ENCODE data around the gene GOLGA8K. TPM values are rescaled to one million over a fixed set of nuclear protein-coding genes. Genes with fewer than 3 reads are reported as not detected.
"Not testable (repeated sequence)": the region's sequence is repeated elsewhere in the genome, so short reads cannot be mapped to it uniquely, and the experiment has no call there.

GOLGA8K gene
- total and polyA plus RNA-seq, 2 donors (not counting 1 experiment from before 2014, with no cell fraction given) = 0.17 TPM; not detected in 1

- H3K9me3 ChIP-seq (ENCODE audit: control insufficient read depth, insufficient read depth, low read depth, low read length); DNase-seq (ENCODE audit: low read depth in 2 of 2); H3K79me2 ChIP-seq (ENCODE audit: control insufficient read depth, insufficient read depth, low read length); H3K36me3 ChIP-seq (ENCODE audit: control insufficient read depth, insufficient read depth, low read length); H3K4me2 ChIP-seq (ENCODE audit: extremely low read depth, insufficient read depth, low read length); H3K9ac ChIP-seq (ENCODE audit: insufficient read depth, low read length); H3K4me3 ChIP-seq (replicated peaks in 1 of 4; ENCODE audit: control extremely low read depth in 1 of 4, insufficient read depth in 1 of 4, low read depth in 3 of 4, low read length in 4 of 4); H2AFZ ChIP-seq (ENCODE audit: low read length); H3K4me1 ChIP-seq (ENCODE audit: control insufficient read depth, extremely low read depth, insufficient read depth, low read length); H4K20me1 ChIP-seq (ENCODE audit: control insufficient read depth, extremely low read depth, insufficient read depth, low read length); H3K27me3 ChIP-seq (ENCODE audit: control insufficient read depth, insufficient read depth, low read length); H3K27ac ChIP-seq (ENCODE audit: insufficient read depth, low read length): not testable (repeated sequence)
These were observed 29.4 kb downstream of the GOLGA8K start for GRCh38 chr15:32373707-32374106.

GRCh38 chr15:32372075-32372474 lies 31.0 kb downstream of the GOLGA8K start:
- H3K9me3 ChIP-seq (ENCODE audit: control insufficient read depth, insufficient read depth, low read depth, low read length); H3K27ac ChIP-seq (ENCODE audit: insufficient read depth, low read length); H3K4me3 ChIP-seq (replicated peaks in 1 of 4; ENCODE audit: control extremely low read depth in 1 of 4, insufficient read depth in 1 of 4, low read depth in 3 of 4, low read length in 4 of 4); H3K79me2 ChIP-seq (ENCODE audit: control insufficient read depth, insufficient read depth, low read length); DNase-seq (ENCODE audit: low read depth in 2 of 2); H3K36me3 ChIP-seq (ENCODE audit: control insufficient read depth, insufficient read depth, low read length); H4K20me1 ChIP-seq (ENCODE audit: control insufficient read depth, extremely low read depth, insufficient read depth, low read length); H3K4me1 ChIP-seq (ENCODE audit: control insufficient read depth, extremely low read depth, insufficient read depth, low read length); H3K4me2 ChIP-seq (ENCODE audit: extremely low read depth, insufficient read depth, low read length); H2AFZ ChIP-seq (ENCODE audit: low read length); H3K27me3 ChIP-seq (ENCODE audit: control insufficient read depth, insufficient read depth, low read length); H3K9ac ChIP-seq (ENCODE audit: insufficient read depth, low read length): not testable (repeated sequence)

GRCh38 chr15:32370526-32370925 lies 32.6 kb downstream of the GOLGA8K start:
- not testable (repeated sequence) for H3K4me3 ChIP-seq (replicated peaks in 1 of 4; ENCODE audit: control extremely low read depth in 1 of 4, insufficient read depth in 1 of 4, low read depth in 3 of 4, low read length in 4 of 4); DNase-seq (ENCODE audit: low read depth in 2 of 2); H2AFZ ChIP-seq (ENCODE audit: low read length); H4K20me1 ChIP-seq (ENCODE audit: control insufficient read depth, extremely low read depth, insufficient read depth, low read length); H3K9ac ChIP-seq (ENCODE audit: insufficient read depth, low read length); H3K4me2 ChIP-seq (ENCODE audit: extremely low read depth, insufficient read depth, low read length); H3K27me3 ChIP-seq (ENCODE audit: control insufficient read depth, insufficient read depth, low read length); H3K4me1 ChIP-seq (ENCODE audit: control insufficient read depth, extremely low read depth, insufficient read depth, low read length); H3K27ac ChIP-seq (ENCODE audit: insufficient read depth, low read length); H3K36me3 ChIP-seq (ENCODE audit: control insufficient read depth, insufficient read depth, low read length); H3K9me3 ChIP-seq (ENCODE audit: control insufficient read depth, insufficient read depth, low read depth, low read length); H3K79me2 ChIP-seq (ENCODE audit: control insufficient read depth, insufficient read depth, low read length)

- not testable (repeated sequence) for H3K27ac ChIP-seq (ENCODE audit: insufficient read depth, low read length); H3K36me3 ChIP-seq (ENCODE audit: control insufficient read depth, insufficient read depth, low read length); H2AFZ ChIP-seq (ENCODE audit: low read length); H3K4me1 ChIP-seq (ENCODE audit: control insufficient read depth, extremely low read depth, insufficient read depth, low read length); H3K4me3 ChIP-seq (replicated peaks in 1 of 4; ENCODE audit: control extremely low read depth in 1 of 4, insufficient read depth in 1 of 4, low read depth in 3 of 4, low read length in 4 of 4); H3K79me2 ChIP-seq (ENCODE audit: control insufficient read depth, insufficient read depth, low read length); DNase-seq (ENCODE audit: low read depth in 2 of 2); H3K9ac ChIP-seq (ENCODE audit: insufficient read depth, low read length); H4K20me1 ChIP-seq (ENCODE audit: control insufficient read depth, extremely low read depth, insufficient read depth, low read length); H3K4me2 ChIP-seq (ENCODE audit: extremely low read depth, insufficient read depth, low read length); H3K9me3 ChIP-seq (ENCODE audit: control insufficient read depth, insufficient read depth, low read depth, low read length); H3K27me3 ChIP-seq (ENCODE audit: control insufficient read depth, insufficient read depth, low read length)
These were observed 33.0 kb downstream of the GOLGA8K start for GRCh38 chr15:32370064-32370463.

GRCh38 chr15:32366492-32366891 lies 36.6 kb downstream of the GOLGA8K start:
- not testable (repeated sequence) for DNase-seq (ENCODE audit: low read depth in 2 of 2); H4K20me1 ChIP-seq (ENCODE audit: control insufficient read depth, extremely low read depth, insufficient read depth, low read length); H3K4me3 ChIP-seq (replicated peaks in 1 of 4; ENCODE audit: control extremely low read depth in 1 of 4, insufficient read depth in 1 of 4, low read depth in 3 of 4, low read length in 4 of 4); H3K27ac ChIP-seq (ENCODE audit: insufficient read depth, low read length); H3K36me3 ChIP-seq (ENCODE audit: control insufficient read depth, insufficient read depth, low read length); H3K9ac ChIP-seq (ENCODE audit: insufficient read depth, low read length); H2AFZ ChIP-seq (ENCODE audit: low read length); H3K4me2 ChIP-seq (ENCODE audit: extremely low read depth, insufficient read depth, low read length); H3K4me1 ChIP-seq (ENCODE audit: control insufficient read depth, extremely low read depth, insufficient read depth, low read length); H3K79me2 ChIP-seq (ENCODE audit: control insufficient read depth, insufficient read depth, low read length); H3K27me3 ChIP-seq (ENCODE audit: control insufficient read depth, insufficient read depth, low read length); H3K9me3 ChIP-seq (ENCODE audit: control insufficient read depth, insufficient read depth, low read depth, low read length)

- H3K4me1 ChIP-seq (ENCODE audit: control insufficient read depth, extremely low read depth, insufficient read depth, low read length); H3K9ac ChIP-seq (ENCODE audit: insufficient read depth, low read length); DNase-seq (ENCODE audit: low read depth in 2 of 2); H4K20me1 ChIP-seq (ENCODE audit: control insufficient read depth, extremely low read depth, insufficient read depth, low read length); H3K36me3 ChIP-seq (ENCODE audit: control insufficient read depth, insufficient read depth, low read length); H3K4me2 ChIP-seq (ENCODE audit: extremely low read depth, insufficient read depth, low read length); H3K9me3 ChIP-seq (ENCODE audit: control insufficient read depth, insufficient read depth, low read depth, low read length); H3K27ac ChIP-seq (ENCODE audit: insufficient read depth, low read length); H3K4me3 ChIP-seq (replicated peaks in 1 of 4; ENCODE audit: control extremely low read depth in 1 of 4, insufficient read depth in 1 of 4, low read depth in 3 of 4, low read length in 4 of 4); H2AFZ ChIP-seq (ENCODE audit: low read length); H3K79me2 ChIP-seq (ENCODE audit: control insufficient read depth, insufficient read depth, low read length); H3K27me3 ChIP-seq (ENCODE audit: control insufficient read depth, insufficient read depth, low read length): not testable (repeated sequence)
These were observed 37.1 kb downstream of the GOLGA8K start for GRCh38 chr15:32365955-32366354.

- H3K9ac ChIP-seq (ENCODE audit: insufficient read depth, low read length); H3K9me3 ChIP-seq (ENCODE audit: control insufficient read depth, insufficient read depth, low read depth, low read length); DNase-seq (ENCODE audit: low read depth in 2 of 2); H3K4me2 ChIP-seq (ENCODE audit: extremely low read depth, insufficient read depth, low read length); H3K4me3 ChIP-seq (replicated peaks in 1 of 4; ENCODE audit: control extremely low read depth in 1 of 4, insufficient read depth in 1 of 4, low read depth in 3 of 4, low read length in 4 of 4); H3K27ac ChIP-seq (ENCODE audit: insufficient read depth, low read length); H4K20me1 ChIP-seq (ENCODE audit: control insufficient read depth, extremely low read depth, insufficient read depth, low read length); H3K36me3 ChIP-seq (ENCODE audit: control insufficient read depth, insufficient read depth, low read length); H2AFZ ChIP-seq (ENCODE audit: low read length); H3K79me2 ChIP-seq (ENCODE audit: control insufficient read depth, insufficient read depth, low read length); H3K27me3 ChIP-seq (ENCODE audit: control insufficient read depth, insufficient read depth, low read length); H3K4me1 ChIP-seq (ENCODE audit: control insufficient read depth, extremely low read depth, insufficient read depth, low read length): not testable (repeated sequence)
These were observed 38.1 kb downstream of the GOLGA8K start for GRCh38 chr15:32364944-32365343.
